PC-9 (cell line): ENCODE results near the gene PICK1. TPM values are rescaled to one million over a fixed set of nuclear protein-coding genes. Genes with fewer than 3 reads are reported as not detected.

Source experiments
- BruUV-seq: library from RNA; stranded (reverse); fragments of 400-500 nt; replicated peaks from 2 replicates; lab custom pipeline; 2021; lab: Mats Ljungman, UMichigan
- CTCF ChIA-PET: fragments of 300-600 bp; sonication (Branson Sonifier 250); formaldehyde crosslinking; loops from one replicate; lab custom pipeline; 2022; ENCODE audit warnings: antibody characterized with exemption; lab: Charles Lee
- POLR2A ChIA-PET: fragments of 300-600 bp; sonication (Branson Sonifier 250); formaldehyde crosslinking; loops from one replicate; lab custom pipeline; 2022; ENCODE audit warnings: antibody characterized with exemption; ENCODE audit not compliant: unreplicated experiment; lab: Charles Lee
- DNase-seq, 2 experiments: peaks; one replicate each; pipeline versions ENCODE4 v3.0.0 to v3.0.0-alpha.2; 2015 to 2022; ENCODE audit warnings: mixed read lengths in 1 of 2
- H2AFZ ChIP-seq: fragments of 200-600 bp; sonication (generic); 2 replicates; pipeline ENCODE4 v1.8.1; 2017; ENCODE audit warnings: antibody characterized with exemption
- H3F3A ChIP-seq: fragments of 200-600 bp; sonication (generic); 2 replicates; pipeline ENCODE4 v1.8.1; 2017; ENCODE audit warnings: antibody characterized with exemption, mild to moderate bottlenecking, low read depth; ENCODE audit not compliant: insufficient read depth
- H3K27ac ChIP-seq: fragments of 200-600 bp; sonication (generic); 2 replicates; pipeline ENCODE4 v1.6.1; 2016; ENCODE audit warnings: mixed run types
- H3K27me3 ChIP-seq: fragments of 200-600 bp; sonication (generic); 2 replicates; pipeline ENCODE4 v1.6.1; 2016; ENCODE audit warnings: low read depth, mixed run types; ENCODE audit not compliant: insufficient read depth
- H3K36me3 ChIP-seq: fragments of 200-600 bp; sonication (generic); 2 replicates; pipeline ENCODE4 v1.6.1; 2016; ENCODE audit warnings: low read depth, mixed run types
- H3K4me1 ChIP-seq: fragments of 200-600 bp; sonication (generic); replicated peaks from 2 replicates; pipeline ENCODE4 v1.6.1; 2016; ENCODE audit warnings: mixed run types; ENCODE audit not compliant: insufficient read depth
- H3K4me2 ChIP-seq: fragments of 200-600 bp; sonication (generic); 2 replicates; pipeline ENCODE4 v1.6.1; 2017; ENCODE audit warnings: mixed run types
- H3K4me3 ChIP-seq: fragments of 200-600 bp; sonication (generic); 2 replicates; pipeline ENCODE4 v1.6.1; 2016; ENCODE audit warnings: mixed run types
- H3K79me2 ChIP-seq: fragments of 200-600 bp; sonication (generic); 2 replicates; pipeline ENCODE4 v1.6.1; 2017; ENCODE audit warnings: low read depth, mixed run types
- H3K9me2 ChIP-seq: fragments of 200-600 bp; sonication (generic); 2 replicates; pipeline ENCODE4 v1.8.1; 2017; ENCODE audit warnings: mild to moderate bottlenecking; ENCODE audit not compliant: insufficient read depth
- H3K9me3 ChIP-seq: fragments of 200-600 bp; sonication (generic); 2 replicates; pipeline ENCODE4 v1.8.1; 2016; ENCODE audit warnings: low read depth; ENCODE audit not compliant: insufficient read depth
- H4K20me1 ChIP-seq: fragments of 200-600 bp; sonication (generic); 2 replicates; pipeline ENCODE4 v1.8.1; 2017; ENCODE audit not compliant: insufficient read depth
- EZH2 ChIP-seq: fragments of 200-600 bp; sonication (generic); IDR thresholded peaks from 2 replicates; pipeline ENCODE4 v1.8.0; 2017; ENCODE audit warnings: antibody characterized with exemption, low read depth
- intact Hi-C: fragments of 100-400 bp; cut with micrococcal nuclease; formaldehyde crosslinking; loops from one replicate; pipeline ENCODE4 v1.10.0; 2022; ENCODE audit not compliant: unreplicated experiment
- total RNA-seq: library from RNA; stranded (reverse); gene quantifications from 2 replicates; pipeline ENCODE4 v1.2.3, GENCODE V29; 2021
- TF ChIP-seq, protein P1 (sequence below): fragments of 200-600 bp; sonication (generic); conservative IDR thresholded peaks from 2 replicates; pipeline ENCODE4 v1.6.1; 2017; ENCODE audit warnings: mixed run types, antibody characterized with exemption, mild to moderate bottlenecking, moderate library complexity

Gene PICK1
- total RNA-seq, 1 experiment from 2014 or later, result 55.9 TPM

- Histone ChIP-seq H3K9me3 (no peaks in the 10 kb centered on the region), H3K4me1 (no peaks in the 10 kb centered on the region), H3K36me3 (no peaks in the 10 kb centered on the region), H3K4me2 (no peak overlapping the region), H4K20me1 (no peaks in the 10 kb centered on the region), H3K79me2 (no peaks in the 10 kb centered on the region), H3F3A (no peaks in the 10 kb centered on the region), H3K27ac (no peak overlapping the region), H2AFZ (no peak overlapping the region), H3K27me3 (peaks cover 30% of the 10 kb centered on the region; the same call in 1 of the 2 replicates), H3K4me3 (no peak overlapping the region), H3K9me2 (no peaks in the 10 kb centered on the region)
- ChIA-PET CTCF (no interaction called here), POLR2A (no interaction called here)
- intact Hi-C loops, result no loop called here
- TF ChIP-seq, protein P1, sequence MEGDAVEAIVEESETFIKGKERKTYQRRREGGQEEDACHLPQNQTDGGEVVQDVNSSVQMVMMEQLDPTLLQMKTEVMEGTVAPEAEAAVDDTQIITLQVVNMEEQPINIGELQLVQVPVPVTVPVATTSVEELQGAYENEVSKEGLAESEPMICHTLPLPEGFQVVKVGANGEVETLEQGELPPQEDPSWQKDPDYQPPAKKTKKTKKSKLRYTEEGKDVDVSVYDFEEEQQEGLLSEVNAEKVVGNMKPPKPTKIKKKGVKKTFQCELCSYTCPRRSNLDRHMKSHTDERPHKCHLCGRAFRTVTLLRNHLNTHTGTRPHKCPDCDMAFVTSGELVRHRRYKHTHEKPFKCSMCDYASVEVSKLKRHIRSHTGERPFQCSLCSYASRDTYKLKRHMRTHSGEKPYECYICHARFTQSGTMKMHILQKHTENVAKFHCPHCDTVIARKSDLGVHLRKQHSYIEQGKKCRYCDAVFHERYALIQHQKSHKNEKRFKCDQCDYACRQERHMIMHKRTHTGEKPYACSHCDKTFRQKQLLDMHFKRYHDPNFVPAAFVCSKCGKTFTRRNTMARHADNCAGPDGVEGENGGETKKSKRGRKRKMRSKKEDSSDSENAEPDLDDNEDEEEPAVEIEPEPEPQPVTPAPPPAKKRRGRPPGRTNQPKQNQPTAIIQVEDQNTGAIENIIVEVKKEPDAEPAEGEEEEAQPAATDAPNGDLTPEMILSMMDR, result no peak
- no peak for TF ChIP-seq EZH2
- no TSS peak for BruUV-seq
- DNase-seq, result no peak
Measured at GRCh38 chr22:38028344-38029130, 28.7 kb upstream of the PICK1 start.

- H3K27ac ChIP-seq, result no peak overlapping the region
- DNase-seq, result no peak
- no peaks in the 10 kb centered on the region for H3F3A ChIP-seq
- no peaks in the 10 kb centered on the region for H3K36me3 ChIP-seq
- no peak overlapping the region for H3K4me2 ChIP-seq
- ChIA-PET CTCF (no interaction called here), POLR2A (interaction anchor here (0.5 kb wide), 1 partner anchor 20 kb away, joined by 6 read pairs; no protein-coding TSS in a partner anchor)
- H3K9me2 ChIP-seq, result no peaks in the 10 kb centered on the region
- peaks cover 5% of the 10 kb centered on the region for H3K4me1 ChIP-seq
- no peak overlapping the region for H3K4me3 ChIP-seq
- BruUV-seq, result no TSS peak
- no peaks in the 10 kb centered on the region for H4K20me1 ChIP-seq
- no peaks in the 10 kb centered on the region for H3K79me2 ChIP-seq
- peaks cover 28% of the 10 kb centered on the region; the same call in 1 of the 2 replicates for H3K27me3 ChIP-seq
- TF ChIP-seq, protein P1, result no peak
- no peak for TF ChIP-seq EZH2
- no peak overlapping the region for H2AFZ ChIP-seq
- H3K9me3 ChIP-seq, result no peaks in the 10 kb centered on the region
- intact Hi-C loops, result no loop called here
Measured at GRCh38 chr22:38029370-38029769, 27.8 kb upstream of the PICK1 start.

DNA sequence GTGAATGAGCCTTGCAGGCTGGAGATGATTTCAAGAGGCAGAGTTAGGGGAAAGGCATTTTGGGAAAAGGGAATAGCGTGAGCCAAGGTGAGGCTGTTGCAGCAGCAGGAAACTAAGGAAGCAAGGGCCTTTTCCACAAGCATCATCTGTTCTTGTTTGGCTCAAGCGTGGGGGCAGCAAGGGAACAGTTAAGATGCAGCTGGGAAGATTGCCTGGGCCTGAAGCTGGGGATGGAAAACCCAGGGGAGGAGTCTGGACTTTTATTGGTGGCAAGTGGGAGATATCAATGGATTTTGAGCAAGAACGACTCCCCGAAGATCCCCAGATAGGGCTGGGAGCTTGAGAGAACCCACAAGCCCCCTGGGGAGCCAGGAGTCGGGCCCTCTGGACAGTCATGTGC, 27.3 kb upstream of the PICK1 start:
- no TSS peak for BruUV-seq
- Histone ChIP-seq H3K9me3 (no peaks in the 10 kb centered on the region), H4K20me1 (no peaks in the 10 kb centered on the region), H3K4me2 (no peak overlapping the region), H2AFZ (no peak overlapping the region), H3K79me2 (no peaks in the 10 kb centered on the region), H3K36me3 (no peaks in the 10 kb centered on the region), H3K9me2 (no peaks in the 10 kb centered on the region), H3F3A (no peaks in the 10 kb centered on the region), H3K27me3 (peaks cover 23% of the 10 kb centered on the region; the same call in 1 of the 2 replicates), H3K4me3 (no peak overlapping the region), H3K27ac (no peak overlapping the region), H3K4me1 (peaks cover 10% of the 10 kb centered on the region)
- intact Hi-C loops, result no loop called here
- TF ChIP-seq, protein P1, result no peak
- no peak for TF ChIP-seq EZH2
- CTCF ChIA-PET, result interaction anchor here (0.5 kb wide), 1 partner anchor 87 kb away, joined by 3 read pairs; no protein-coding TSS in a partner anchor
- DNase-seq, result no peak
- POLR2A ChIA-PET, result interaction anchor here (0.5 kb wide), 1 partner anchor 19 kb away, joined by 6 read pairs; no protein-coding TSS in a partner anchor
